CD4-positive, alpha-beta memory T cell (primary cell): ENCODE measurements around the gene ANKRD39. TPM values are rescaled to one million over a fixed set of nuclear protein-coding genes. Genes with fewer than 3 reads are reported as not detected.

ENCODE experiments used
- CTCF ChIA-PET: fragments of 350-600 bp; sonication (Branson Sonifier 250); formaldehyde crosslinking; loops from one replicate; lab custom pipeline; 2021; ENCODE audit warnings: inconsistent platforms; ENCODE audit not compliant: partially characterized antibody; lab: Charles Lee
- POLR2A ChIA-PET: fragments of 350-600 bp; sonication (Branson Sonifier 250); formaldehyde crosslinking; loops from one replicate; lab custom pipeline; 2021; ENCODE audit not compliant: partially characterized antibody; lab: Charles Lee
- DNase-seq, 5 donors: peaks; one replicate each; pipeline versions ENCODE4 v3.0.0 to v3.0.0-alpha.2; 2020 to 2022; ENCODE audit warnings: mixed read lengths in 1 of 5
- H3K27ac ChIP-seq: one replicate; pipeline ENCODE4 v1.7.0; 2013; ENCODE audit warnings: low read depth, low read length
- H3K27me3 ChIP-seq: 2 replicates; pipeline ENCODE4 v1.7.0; 2013; ENCODE audit warnings: mild to moderate bottlenecking, low read length, moderate library complexity; ENCODE audit not compliant: insufficient read depth
- H3K36me3 ChIP-seq: 2 replicates; pipeline ENCODE4 v1.7.0; 2013; ENCODE audit warnings: mild to moderate bottlenecking, low read length, moderate library complexity; ENCODE audit not compliant: insufficient read depth
- H3K4me1 ChIP-seq: 2 replicates; pipeline ENCODE4 v1.7.0; 2013; ENCODE audit warnings: mild to moderate bottlenecking, low read length, moderate library complexity; ENCODE audit not compliant: insufficient read depth
- H3K4me3 ChIP-seq, 2 donors: one replicate each; pipeline ENCODE4 v1.7.0; 2013; ENCODE audit warnings: low read length in 2 of 2, mild to moderate bottlenecking in 1 of 2
- H3K9me3 ChIP-seq, 2 donors: one replicate each; pipeline ENCODE4 v1.7.0; 2013; ENCODE audit warnings: low read length in 2 of 2, control low read depth in 1 of 2; ENCODE audit not compliant: control insufficient read depth in 1 of 2
- H3K27ac Mint-ChIP-seq, 7 donors: one replicate each; pipeline ENCODE4 v1.8.0; 2020 to 2021; ENCODE audit warnings: mixed read lengths in 7 of 7, mild to moderate bottlenecking in 6 of 7, inconsistent platforms in 3 of 7, moderate library complexity in 3 of 7
- H3K27me3 Mint-ChIP-seq, 2 donors: one replicate each; pipeline ENCODE4 v1.8.0; 2020 to 2021; ENCODE audit warnings: mixed read lengths in 2 of 2
- H3K36me3 Mint-ChIP-seq, 2 donors: one replicate each; pipeline ENCODE4 v1.8.0; 2020 to 2021; ENCODE audit warnings: mixed read lengths in 2 of 2, inconsistent platforms in 1 of 2, mild to moderate bottlenecking in 1 of 2
- H3K4me1 Mint-ChIP-seq, 4 donors: one replicate each; pipeline ENCODE4 v1.8.0; 2020 to 2021; ENCODE audit warnings: mixed read lengths in 4 of 4, mild to moderate bottlenecking in 1 of 4
- H3K4me3 Mint-ChIP-seq, 8 donors: one replicate each; pipeline ENCODE4 v1.8.0; 2020 to 2021; ENCODE audit warnings: mixed read lengths in 8 of 8, mild to moderate bottlenecking in 7 of 8, moderate library complexity in 6 of 8, inconsistent platforms in 3 of 8
- H3K9me3 Mint-ChIP-seq, 8 donors: one replicate each; pipeline ENCODE4 v1.8.0; 2020 to 2021; ENCODE audit warnings: mixed read lengths in 8 of 8, mild to moderate bottlenecking in 5 of 8, inconsistent platforms in 3 of 8, moderate library complexity in 1 of 8
- intact Hi-C: fragments of 100-400 bp; cut with micrococcal nuclease; formaldehyde crosslinking; loops from one replicate; pipeline ENCODE4 v1.15.1; 2023
- polyA plus RNA-seq, 2 donors: library from polyadenylated mRNA; unstranded; fragments of 300-500 nt; fragmentation: Illumina TruSeq; gene quantifications; one replicate each; pipeline ENCODE4 v1.2.3, GENCODE V29; 2021
- total RNA-seq, 2 experiments: library from RNA; stranded (reverse); gene quantifications; one replicate each; pipeline ENCODE4 v1.2.3, GENCODE V29; 2021

Gene ANKRD39
- total and polyA plus RNA-seq, 4 experiments from 2014 or later: 18.7 to 42.5 (median 24.4) TPM

GRCh38 chr2:96824079-96824870, 33.5 kb downstream of the ANKRD39 start:
- Histone ChIP-seq H3K27ac (no peak overlapping the region), H3K4me3 (no peak overlapping the region), H3K9me3 (no peaks in the 10 kb centered on the region), H3K36me3 (peaks cover 59% of the 10 kb centered on the region), H3K27me3 (no peaks in the 10 kb centered on the region), H3K4me1 (peaks cover 24% of the 10 kb centered on the region)
- intact Hi-C loops: no loop called here
- CTCF ChIA-PET: interaction anchor here (1.6 kb wide), 1 partner anchor 9 kb away, joined by 4 read pairs; no protein-coding TSS in a partner anchor
- Mint-ChIP-seq H3K4me1 (peaks cover 24 to 44% (median 32%) of the 10 kb centered on the region in 4 donors), H3K27me3 (no peaks in the 10 kb centered on the region), H3K4me3 (no peak overlapping the region), H3K27ac (peak overlapping the region in 4 of 7 donors; percentile 37 to 82 (median 58)), H3K36me3 (peaks cover 14 to 66% of the 10 kb centered on the region in 2 donors), H3K9me3 (no peaks in the 10 kb centered on the region)
- POLR2A ChIA-PET: interaction anchor here (0.8 to 2.8 kb wide), 3 partner anchors 8 to 34 kb away, joined by 3 to 9 read pairs (median 3); partner anchors contain the start of genes ANKRD39 and CNNM3
- no peak for DNase-seq

GRCh38 chr2:96823198-96823597, 34.6 kb downstream of the ANKRD39 start:
- H3K9me3 Mint-ChIP-seq: no peaks in the 10 kb centered on the region
- no peak overlapping the region for H3K4me3 ChIP-seq
- H3K27ac Mint-ChIP-seq: peak overlapping the region in 2 of 7 donors; percentile 54 to 70
- intact Hi-C loops: no loop called here
- ChIA-PET CTCF (interaction anchor here (1.6 kb wide), 1 partner anchor 8 kb away, joined by 4 read pairs; no protein-coding TSS in a partner anchor), POLR2A (no interaction called here)
- no peaks in the 10 kb centered on the region for H3K27me3 Mint-ChIP-seq
- H3K36me3 ChIP-seq: peaks cover 51% of the 10 kb centered on the region
- no peak for DNase-seq
- no peak overlapping the region for H3K4me3 Mint-ChIP-seq
- peaks cover 34 to 55% (median 42%) of the 10 kb centered on the region in 4 donors for H3K4me1 Mint-ChIP-seq
- H3K9me3 ChIP-seq: no peaks in the 10 kb centered on the region
- H3K36me3 Mint-ChIP-seq: peaks cover 7 to 64% of the 10 kb centered on the region in 2 donors
- no peak overlapping the region for H3K27ac ChIP-seq
- peaks cover 34% of the 10 kb centered on the region for H3K4me1 ChIP-seq
- no peaks in the 10 kb centered on the region for H3K27me3 ChIP-seq

- peak overlapping the region in 2 of 7 donors; percentile 54 to 75 for H3K27ac Mint-ChIP-seq
- intact Hi-C loops: no loop called here
Observed at GRCh38 chr2:96822786-96823185, 35.0 kb downstream of the ANKRD39 start.

GRCh38 chr2:96821113-96821675, 36.6 kb downstream of the ANKRD39 start:
- ChIA-PET CTCF (interaction anchor here (1.0 to 6.8 kb wide), 3 partner anchors 36 to 141 kb away, joined by 3 to 32 read pairs (median 3); partner anchors contain the start of genes ANKRD39 and CNNM4), POLR2A (interaction anchor here (1.0 to 7.6 kb wide), 5 partner anchors 15 to 103 kb away, joined by 3 to 80 read pairs (median 4); partner anchors contain the start of gene ANKRD39)
- H3K27me3 ChIP-seq: no peaks in the 10 kb centered on the region
- H3K4me1 ChIP-seq: peaks cover 46% of the 10 kb centered on the region
- no peaks in the 10 kb centered on the region for H3K9me3 ChIP-seq
- peaks cover 39% of the 10 kb centered on the region for H3K36me3 ChIP-seq
- Mint-ChIP-seq H3K4me1 (peaks cover 40 to 66% (median 50%) of the 10 kb centered on the region in 4 donors), H3K27me3 (no peaks in the 10 kb centered on the region), H3K4me3 (peak overlapping the region in 5 of 8 donors; percentile 10 to 88 (median 40)), H3K9me3 (no peaks in the 10 kb centered on the region), H3K27ac (peak overlapping the region in 6 of 7 donors; percentile 1 to 74 (median 56)), H3K36me3 (peaks cover 7 to 54% of the 10 kb centered on the region in 2 donors)
- H3K4me3 ChIP-seq: no peak overlapping the region
- H3K27ac ChIP-seq: no peak overlapping the region
- DNase-seq: no peak
- intact Hi-C loops: no loop called here

More at GRCh38 chr2:96822786-96823185, 35.0 kb downstream of the ANKRD39 start:
- Mint-ChIP-seq H3K4me1 (peaks cover 37 to 59% (median 46%) of the 10 kb centered on the region in 4 donors), H3K27me3 (no peaks in the 10 kb centered on the region), H3K9me3 (no peaks in the 10 kb centered on the region), H3K4me3 (no peak overlapping the region), H3K36me3 (peaks cover 7 to 63% of the 10 kb centered on the region in 2 donors)
- Histone ChIP-seq H3K4me1 (peaks cover 39% of the 10 kb centered on the region), H3K4me3 (no peak overlapping the region), H3K27ac (no peak overlapping the region), H3K9me3 (no peaks in the 10 kb centered on the region), H3K36me3 (peaks cover 47% of the 10 kb centered on the region), H3K27me3 (no peaks in the 10 kb centered on the region)
- CTCF ChIA-PET: interaction anchor here (1.2 to 1.6 kb wide), 2 partner anchors 8 to 35 kb away, joined by 4 read pairs; partner anchors contain the start of gene ANKRD39
- DNase-seq: no peak
- POLR2A ChIA-PET: no interaction called here

- peaks cover 7 to 50% of the 10 kb centered on the region in 2 donors for H3K36me3 Mint-ChIP-seq
- Histone ChIP-seq H3K4me1 (peaks cover 52% of the 10 kb centered on the region), H3K27ac (no peak overlapping the region), H3K36me3 (peaks cover 33% of the 10 kb centered on the region), H3K27me3 (no peaks in the 10 kb centered on the region), H3K9me3 (no peaks in the 10 kb centered on the region), H3K4me3 (no peak overlapping the region)
- intact Hi-C loops: loop anchor here (5.0 kb wide), 2 partner anchors 58 to 292 kb away; partner anchors contain the start of genes ANKRD36 and CNNM4
- POLR2A ChIA-PET: interaction anchor here (0.6 to 7.6 kb wide), 8 partner anchors 9 to 132 kb away, joined by 3 to 80 read pairs (median 8); partner anchors contain the start of genes ANKRD39 and CNNM4
- peaks cover 44 to 70% (median 56%) of the 10 kb centered on the region in 4 donors for H3K4me1 Mint-ChIP-seq
- no peaks in the 10 kb centered on the region for H3K27me3 Mint-ChIP-seq
- no peaks in the 10 kb centered on the region for H3K9me3 Mint-ChIP-seq
- H3K4me3 Mint-ChIP-seq: peak overlapping the region; percentile 31 to 92 (median 86)
- DNase-seq: no peak
- CTCF ChIA-PET: interaction anchor here (0.9 to 6.8 kb wide), 5 partner anchors 10 to 142 kb away, joined by 3 to 32 read pairs (median 3); partner anchors contain the start of gene ANKRD39
- peak overlapping the region in 5 of 7 donors; percentile 68 to 90 (median 79) for H3K27ac Mint-ChIP-seq
Observed at GRCh38 chr2:96819876-96820511, 37.8 kb downstream of the ANKRD39 start.

- DNase-seq: no peak
- no peak overlapping the region for H3K27ac ChIP-seq
- peaks cover 27% of the 10 kb centered on the region for H3K36me3 ChIP-seq
- Mint-ChIP-seq H3K27me3 (no peaks in the 10 kb centered on the region), H3K4me1 (peaks cover 46 to 67% (median 58%) of the 10 kb centered on the region in 4 donors), H3K36me3 (peaks cover 7 to 44% of the 10 kb centered on the region in 2 donors), H3K4me3 (peak overlapping the region; percentile 74 to 92 (median 87)), H3K27ac (peak overlapping the region in 6 of 7 donors; percentile 43 to 90 (median 74)), H3K9me3 (no peaks in the 10 kb centered on the region)
- H3K4me3 ChIP-seq: peak overlapping the region in 1 of 2 donors; percentile 74
- no peaks in the 10 kb centered on the region for H3K9me3 ChIP-seq
- CTCF ChIA-PET: interaction anchor here (0.9 to 6.8 kb wide), 5 partner anchors 11 to 137 kb away, joined by 3 to 32 read pairs (median 5); partner anchors contain the start of gene ANKRD39
- intact Hi-C loops: loop anchor here (5.0 kb wide), 2 partner anchors 57 to 293 kb away; partner anchors contain the start of genes ANKRD36 and CNNM4
- peaks cover 55% of the 10 kb centered on the region for H3K4me1 ChIP-seq
- H3K27me3 ChIP-seq: no peaks in the 10 kb centered on the region
- POLR2A ChIA-PET: interaction anchor here (0.6 to 7.6 kb wide), 11 partner anchors 9 to 673 kb away, joined by 3 to 80 read pairs (median 6); partner anchors contain the start of genes ANKRD39 and CNNM4
Observed at GRCh38 chr2:96819128-96819875, 38.5 kb downstream of the ANKRD39 start.
